Testis (tissue), 2 donors: ENCODE measurements around the gene ASTN1.

ENCODE experiments used
- POLR2A ChIP-seq: fragments of 450-650 bp; IDR thresholded peaks from one replicate; pipeline ENCODE4 v1.6.1; 2017; ENCODE audit warnings: antibody characterized with exemption, mild to moderate bottlenecking, moderate library complexity
- TF ChIP-seq, protein P1 (sequence below), 3 experiments: fragments of 450-650 bp in 2 of 3; fragments of 200-600 bp in 1 of 3; sonication (generic) in 1 of 3; IDR thresholded peaks; one replicate each; pipeline ENCODE4 v1.5.1; 2016 to 2019; ENCODE audit warnings: antibody characterized with exemption in 3 of 3, mild to moderate bottlenecking in 2 of 3, moderate library complexity in 1 of 3

DNA sequence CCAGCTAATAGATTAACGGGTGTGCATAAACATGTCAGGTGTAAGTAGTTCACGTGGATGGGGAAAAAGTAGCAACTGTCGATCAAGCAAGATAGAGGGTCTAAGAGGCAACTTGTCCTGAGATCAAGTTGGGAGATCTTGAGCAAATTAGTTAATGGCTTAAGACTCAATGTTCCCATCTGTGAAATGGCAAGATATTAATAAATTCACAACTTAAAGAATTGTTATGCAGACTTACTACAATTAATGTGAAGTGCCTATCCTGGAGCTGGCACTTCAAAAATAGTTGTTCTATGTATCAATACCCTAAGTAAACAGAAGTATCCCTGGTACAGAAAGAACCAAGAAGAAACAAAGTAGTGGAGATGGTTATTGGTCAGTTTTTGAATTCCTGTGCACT lies 312.4 kb downstream of the ASTN1 start:
- TF ChIP-seq, protein P1, sequence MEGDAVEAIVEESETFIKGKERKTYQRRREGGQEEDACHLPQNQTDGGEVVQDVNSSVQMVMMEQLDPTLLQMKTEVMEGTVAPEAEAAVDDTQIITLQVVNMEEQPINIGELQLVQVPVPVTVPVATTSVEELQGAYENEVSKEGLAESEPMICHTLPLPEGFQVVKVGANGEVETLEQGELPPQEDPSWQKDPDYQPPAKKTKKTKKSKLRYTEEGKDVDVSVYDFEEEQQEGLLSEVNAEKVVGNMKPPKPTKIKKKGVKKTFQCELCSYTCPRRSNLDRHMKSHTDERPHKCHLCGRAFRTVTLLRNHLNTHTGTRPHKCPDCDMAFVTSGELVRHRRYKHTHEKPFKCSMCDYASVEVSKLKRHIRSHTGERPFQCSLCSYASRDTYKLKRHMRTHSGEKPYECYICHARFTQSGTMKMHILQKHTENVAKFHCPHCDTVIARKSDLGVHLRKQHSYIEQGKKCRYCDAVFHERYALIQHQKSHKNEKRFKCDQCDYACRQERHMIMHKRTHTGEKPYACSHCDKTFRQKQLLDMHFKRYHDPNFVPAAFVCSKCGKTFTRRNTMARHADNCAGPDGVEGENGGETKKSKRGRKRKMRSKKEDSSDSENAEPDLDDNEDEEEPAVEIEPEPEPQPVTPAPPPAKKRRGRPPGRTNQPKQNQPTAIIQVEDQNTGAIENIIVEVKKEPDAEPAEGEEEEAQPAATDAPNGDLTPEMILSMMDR (IDR thresholded peaks at IDR 0.05) = no peak
- no peak for TF ChIP-seq POLR2A
